Stimulated activated CD4-positive, alpha-beta T cell treated with anti-CD3 and anti-CD28 coated beads, Interleukin-4, amount 100 ng/mL, for 24 hours (primary cell): ENCODE results near the gene FOXR1.
A peak's percentile ranks its signal among the peaks of the same experiment; 100 is the strongest.

Source experiments
- DNase-seq: peaks from one replicate; pipeline ENCODE4 v3.0.0-alpha.2; 2020

Gene FOXR1

GRCh38 chr11:119028346-119029068 lies 56.9 kb downstream of the FOXR1 start:
- no peak for DNase-seq

GRCh38 chr11:119029069-119029339 lies 57.4 kb downstream of the FOXR1 start:
- no peak for DNase-seq

DNA sequence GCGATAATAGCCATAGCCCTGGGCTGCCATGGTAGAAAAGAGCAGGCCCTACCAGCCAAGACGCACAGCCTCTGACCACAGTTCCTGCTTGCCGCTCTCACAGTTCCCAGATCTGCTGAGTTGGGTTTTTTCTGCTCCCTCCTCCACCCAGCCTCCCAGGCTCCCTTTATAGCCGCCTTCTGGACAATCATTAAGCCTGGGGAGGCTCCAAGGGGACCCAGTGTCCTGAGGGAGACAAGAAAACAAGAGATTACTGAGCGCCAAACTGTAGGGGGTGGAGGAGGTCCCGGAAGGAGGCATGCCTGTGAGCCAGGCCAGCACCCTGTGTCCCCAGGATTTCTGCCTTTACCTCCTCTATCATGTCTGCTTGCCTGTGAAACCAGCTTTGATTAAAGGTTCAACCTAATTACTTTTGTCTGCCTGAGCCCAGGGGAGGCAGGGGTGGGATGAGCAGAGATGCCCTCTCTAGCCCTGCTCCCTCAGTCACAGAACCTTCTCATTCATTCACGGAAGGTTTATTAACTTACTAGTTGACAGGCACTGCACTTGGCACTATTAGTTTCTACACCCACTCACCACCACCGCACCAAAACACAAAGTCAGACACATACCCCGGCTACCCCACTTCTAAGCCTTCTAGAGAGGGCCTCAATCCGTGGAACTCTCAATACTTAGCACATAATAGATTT lies 57.9 kb downstream of the FOXR1 start:
- DNase-seq, result peak; percentile 66

- DNase-seq, result no peak
Measured at GRCh38 chr11:119030029-119030328, 58.4 kb downstream of the FOXR1 start.

- peak; percentile 96 for DNase-seq
Measured at GRCh38 chr11:119030329-119031047, 58.9 kb downstream of the FOXR1 start, which contains the start of gene SLC37A4. Gene SLC37A4 (minus strand): TSS chr11:119030877.
